GM12892 (cell line): ENCODE measurements around the gene PYCR2.

Source experiments
- POLR2A ChIP-seq: IDR thresholded peaks from 2 replicates; pipeline ENCODE4 v1.6.1; 2011; ENCODE audit warnings: low read depth, low read length, control low read depth
- POLR2AphosphoS5 ChIP-seq: IDR thresholded peaks from 2 replicates; pipeline ENCODE4 v1.6.1; 2011; ENCODE audit warnings: low read depth, low read length, control low read depth

GRCh38 chr1:225896494-225896893 lies 27.6 kb downstream of the PYCR2 start:
- TF ChIP-seq POLR2A (no peak), POLR2AphosphoS5 (no peak)
